ENCODE results near the gene POM121L2. TPM values are rescaled to one million over a fixed set of nuclear protein-coding genes. Genes with fewer than 3 reads are reported as not detected.

The POM121L2 gene
- total RNA-seq, 1 donor: not detected

- H3K4me1 ChIP-seq (ENCODE audit: insufficient read depth, low read length): peaks cover 25% of the 10 kb centered on the region
- no peak overlapping the region for H2AFZ ChIP-seq (ENCODE audit: low read length)
- H3K4me2 ChIP-seq (ENCODE audit: insufficient read depth, low read length): peak overlapping the region; percentile 39
Measured at GRCh38 chr6:27293436-27294098, 18.5 kb downstream of the POM121L2 start.

GRCh38 chr6:27290850-27291208 lies 21.2 kb downstream of the POM121L2 start:
- no peaks in the 10 kb centered on the region for H4K20me1 ChIP-seq (ENCODE audit: insufficient read depth, low read length)
- H3K36me3 ChIP-seq (ENCODE audit: insufficient read depth, low read length): no peaks in the 10 kb centered on the region
- H2AFZ ChIP-seq (ENCODE audit: low read length): peak overlapping the region; percentile 49
- no peak for DNase-seq (ENCODE audit: insufficient read length, low spot score, missing footprints)
- H3K4me3 ChIP-seq (ENCODE audit: insufficient read depth, low read length): peak overlapping the region; percentile 42
- TF ChIP-seq, protein P1, sequence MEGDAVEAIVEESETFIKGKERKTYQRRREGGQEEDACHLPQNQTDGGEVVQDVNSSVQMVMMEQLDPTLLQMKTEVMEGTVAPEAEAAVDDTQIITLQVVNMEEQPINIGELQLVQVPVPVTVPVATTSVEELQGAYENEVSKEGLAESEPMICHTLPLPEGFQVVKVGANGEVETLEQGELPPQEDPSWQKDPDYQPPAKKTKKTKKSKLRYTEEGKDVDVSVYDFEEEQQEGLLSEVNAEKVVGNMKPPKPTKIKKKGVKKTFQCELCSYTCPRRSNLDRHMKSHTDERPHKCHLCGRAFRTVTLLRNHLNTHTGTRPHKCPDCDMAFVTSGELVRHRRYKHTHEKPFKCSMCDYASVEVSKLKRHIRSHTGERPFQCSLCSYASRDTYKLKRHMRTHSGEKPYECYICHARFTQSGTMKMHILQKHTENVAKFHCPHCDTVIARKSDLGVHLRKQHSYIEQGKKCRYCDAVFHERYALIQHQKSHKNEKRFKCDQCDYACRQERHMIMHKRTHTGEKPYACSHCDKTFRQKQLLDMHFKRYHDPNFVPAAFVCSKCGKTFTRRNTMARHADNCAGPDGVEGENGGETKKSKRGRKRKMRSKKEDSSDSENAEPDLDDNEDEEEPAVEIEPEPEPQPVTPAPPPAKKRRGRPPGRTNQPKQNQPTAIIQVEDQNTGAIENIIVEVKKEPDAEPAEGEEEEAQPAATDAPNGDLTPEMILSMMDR (IDR thresholded peaks at IDR 0.05; ENCODE audit: extremely low read depth, low read depth, low read length): no peak
- H3K9me3 ChIP-seq (ENCODE audit: low read depth, low read length): no peaks in the 10 kb centered on the region
- no peak overlapping the region for H3K27ac ChIP-seq (ENCODE audit: low read depth, low read length)
- peaks cover 47% of the 10 kb centered on the region for H3K27me3 ChIP-seq (ENCODE audit: insufficient read depth, low read length)
- peaks cover 17% of the 10 kb centered on the region for H3K4me1 ChIP-seq (ENCODE audit: insufficient read depth, low read length)
- no peaks in the 10 kb centered on the region for H3K79me2 ChIP-seq (ENCODE audit: insufficient read depth, low read length)
- H3K4me2 ChIP-seq (ENCODE audit: insufficient read depth, low read length): peak overlapping the region; percentile 71

More at GRCh38 chr6:27293436-27294098, 18.5 kb downstream of the POM121L2 start:
- H3K4me3 ChIP-seq (ENCODE audit: insufficient read depth, low read length): no peak overlapping the region
- H3K27me3 ChIP-seq (ENCODE audit: insufficient read depth, low read length): peaks cover 32% of the 10 kb centered on the region
- H3K27ac ChIP-seq (ENCODE audit: low read depth, low read length): no peak overlapping the region
- H3K79me2 ChIP-seq (ENCODE audit: insufficient read depth, low read length): no peaks in the 10 kb centered on the region
- no peaks in the 10 kb centered on the region for H3K36me3 ChIP-seq (ENCODE audit: insufficient read depth, low read length)
- TF ChIP-seq, protein P1 (IDR thresholded peaks at IDR 0.05; ENCODE audit: extremely low read depth, low read depth, low read length): no peak
- H4K20me1 ChIP-seq (ENCODE audit: insufficient read depth, low read length): no peaks in the 10 kb centered on the region
- DNase-seq (ENCODE audit: insufficient read length, low spot score, missing footprints): no peak
- no peaks in the 10 kb centered on the region for H3K9me3 ChIP-seq (ENCODE audit: low read depth, low read length)

GRCh38 chr6:27290065-27290849 lies 21.8 kb downstream of the POM121L2 start:
- Histone ChIP-seq H2AFZ (ENCODE audit: low read length) (peak overlapping the region; percentile 49), H3K36me3 (ENCODE audit: insufficient read depth, low read length) (no peaks in the 10 kb centered on the region), H4K20me1 (ENCODE audit: insufficient read depth, low read length) (no peaks in the 10 kb centered on the region), H3K4me3 (ENCODE audit: insufficient read depth, low read length) (peak overlapping the region; percentile 42), H3K27ac (ENCODE audit: low read depth, low read length) (no peak overlapping the region), H3K9me3 (ENCODE audit: low read depth, low read length) (no peaks in the 10 kb centered on the region), H3K4me1 (ENCODE audit: insufficient read depth, low read length) (peaks cover 14% of the 10 kb centered on the region), H3K79me2 (ENCODE audit: insufficient read depth, low read length) (no peaks in the 10 kb centered on the region), H3K4me2 (ENCODE audit: insufficient read depth, low read length) (peak overlapping the region; percentile 71), H3K27me3 (ENCODE audit: insufficient read depth, low read length) (peaks cover 52% of the 10 kb centered on the region)
- no peak for DNase-seq (ENCODE audit: insufficient read length, low spot score, missing footprints)
- TF ChIP-seq, protein P1 (IDR thresholded peaks at IDR 0.05; ENCODE audit: extremely low read depth, low read depth, low read length): no peak
